HEK293T (cell line): ENCODE data around the gene RYK.

ENCODE experiments used
- CTBP1 ChIP-seq: fragments of 450-650 bp; IDR thresholded peaks from 2 replicates; pipeline ENCODE4 v1.6.1; 2016; ENCODE audit warnings: borderline replicate concordance
- FOXA1 ChIP-seq: fragments of 450-650 bp; IDR thresholded peaks from 2 replicates; pipeline ENCODE4 v1.6.1; 2016; ENCODE audit warnings: mild to moderate bottlenecking

GRCh38 chr3:134145183-134145582 is 105.5 kb downstream of the RYK start:
- TF ChIP-seq FOXA1 (no peak), CTBP1 (no peak)
